HepG2 (cell line): ENCODE measurements around the gene MIF4GD. TPM values are rescaled to one million over a fixed set of nuclear protein-coding genes. Genes with fewer than 3 reads are reported as not detected.

ENCODE experiments used
- ARNT2 ChIP-seq: sonication (generic); formaldehyde crosslinking; IDR thresholded peaks from 2 replicates; pipeline ENCODE4 v1.8.0; 2022; ENCODE audit warnings: mild to moderate bottlenecking, low read depth, missing genetic modification reagents, moderate library complexity
- ATF7-NPFF ChIP-seq: sonication (generic); formaldehyde crosslinking; IDR thresholded peaks from 2 replicates; pipeline ENCODE4 v1.8.1; 2023; ENCODE audit warnings: mild to moderate bottlenecking, low read depth, missing genetic modification reagents, moderate library complexity
- EHMT2 ChIP-seq: fragments of 200-600 bp; sonication (generic); IDR thresholded peaks from 2 replicates; pipeline ENCODE4 v1.7.0; 2017; ENCODE audit warnings: antibody characterized with exemption, low read depth, low read length, borderline replicate concordance
- ELF3 ChIP-seq: IDR thresholded peaks from 2 replicates; pipeline ENCODE4 v1.6.1; 2016; ENCODE audit warnings: missing genetic modification reagents, missing compliant biosample characterization
- ELF4 ChIP-seq: sonication (generic); formaldehyde crosslinking; IDR thresholded peaks from 2 replicates; pipeline ENCODE4 v1.5.0; 2020; ENCODE audit warnings: missing genetic modification reagents, mild to moderate bottlenecking, moderate library complexity, borderline replicate concordance
- KDM2A ChIP-seq: sonication (generic); formaldehyde crosslinking; IDR thresholded peaks from 2 replicates; pipeline ENCODE4 v1.4.0; 2020; ENCODE audit warnings: low read depth, missing genetic modification reagents, borderline replicate concordance
- NFE2L1 ChIP-seq: sonication (generic); formaldehyde crosslinking; IDR thresholded peaks from 2 replicates; pipeline ENCODE4 v1.4.0; 2020; ENCODE audit warnings: missing genetic modification reagents, mild to moderate bottlenecking, borderline replicate concordance
- PBX2 ChIP-seq: IDR thresholded peaks from 2 replicates; pipeline ENCODE4 v1.6.1; 2016; ENCODE audit warnings: control low read depth
- PRMT3 ChIP-seq: sonication (generic); formaldehyde crosslinking; IDR thresholded peaks from 2 replicates; pipeline ENCODE4 v1.8.1; 2022; ENCODE audit warnings: low read depth, mild to moderate bottlenecking, moderate library complexity, missing genetic modification reagents, borderline replicate concordance
- SMAD1 ChIP-seq: sonication (generic); formaldehyde crosslinking; IDR thresholded peaks from 2 replicates; pipeline ENCODE4 v1.4.0; 2020; ENCODE audit warnings: missing genetic modification reagents, low read depth, mild to moderate bottlenecking, borderline replicate concordance
- TFAP4 ChIP-seq: sonication (generic); IDR thresholded peaks from 2 replicates; pipeline ENCODE4 v1.6.1; 2016; ENCODE audit warnings: low read depth, borderline replicate concordance
- THRA ChIP-seq: sonication (generic); formaldehyde crosslinking; IDR thresholded peaks from 2 replicates; pipeline ENCODE4 v1.4.0; 2020; ENCODE audit warnings: missing genetic modification reagents, borderline replicate concordance
- ZBTB46 ChIP-seq: sonication (generic); formaldehyde crosslinking; IDR thresholded peaks from 2 replicates; pipeline ENCODE4 v1.4.0; 2020; ENCODE audit warnings: mild to moderate bottlenecking, missing genetic modification reagents, borderline replicate concordance
- ZC3H13 ChIP-seq: sonication (generic); formaldehyde crosslinking; IDR thresholded peaks from 2 replicates; pipeline ENCODE4 v1.8.1; 2023; ENCODE audit warnings: mild to moderate bottlenecking, missing genetic modification reagents, moderate library complexity
- ZNF275 ChIP-seq: sonication (generic); formaldehyde crosslinking; IDR thresholded peaks from 2 replicates; pipeline ENCODE4 v1.8.0; 2022; ENCODE audit warnings: missing genetic modification reagents, mild to moderate bottlenecking, inconsistent platforms, borderline replicate concordance
- ZNF431 ChIP-seq: sonication (generic); formaldehyde crosslinking; IDR thresholded peaks from 2 replicates; pipeline ENCODE4 v1.9.0; 2022; ENCODE audit warnings: missing genetic modification reagents, low read depth, mild to moderate bottlenecking, borderline replicate concordance
- ZNF580 ChIP-seq: IDR thresholded peaks from 2 replicates; pipeline ENCODE4 v1.6.1; 2016; ENCODE audit warnings: low read depth, borderline replicate concordance
- ZNF782 ChIP-seq: sonication (generic); formaldehyde crosslinking; IDR thresholded peaks from 2 replicates; pipeline ENCODE4 v1.4.0; 2020; ENCODE audit warnings: missing genetic modification reagents, mild to moderate bottlenecking, borderline replicate concordance
- ZNF841 ChIP-seq: sonication (generic); formaldehyde crosslinking; IDR thresholded peaks from 2 replicates; pipeline ENCODE4 v1.8.1; 2023; ENCODE audit warnings: missing genetic modification reagents, borderline replicate concordance
- ZSCAN21 ChIP-seq: sonication (generic); formaldehyde crosslinking; IDR thresholded peaks from 2 replicates; pipeline ENCODE4 v1.8.0; 2022; ENCODE audit warnings: mild to moderate bottlenecking, missing genetic modification reagents, moderate library complexity, borderline replicate concordance
- polyA plus RNA-seq, 8 experiments: library from polyadenylated mRNA; depleted of rRNA in 3 of 8; stranded (reverse) in 7 of 8; unstranded in 1 of 8; fragments of >200 nt; fragmentation: Illumina TruSeq in 4 of 8; extraction: Trizol in 4 of 8; gene quantifications; 2 replicates each; pipeline versions ENCODE4 v1.2.1 to v1.2.3, GENCODE V29; 2011 to 2016; ENCODE audit warnings: low read depth in 4 of 8, missing spikeins in 1 of 8, mixed read lengths in 1 of 8; ENCODE audit not compliant: insufficient read depth in 1 of 8
- total RNA-seq, 5 experiments: library from RNA; depleted of rRNA; stranded (reverse); fragments of >200 nt; fragmentation: Illumina TruSeq; extraction: Trizol; gene quantifications; 2 replicates each; pipeline ENCODE4 v1.2.3, GENCODE V29; 2016; ENCODE audit warnings: low read depth in 1 of 5

The MIF4GD gene
- total and polyA plus RNA-seq, 2 of the 13 experiments (the other 11 are each of a cell fraction or from before 2014, with no cell fraction given): 14.0 to 28.0 TPM

- TF ChIP-seq ZBTB46 (0 out of 2 replicates have a peak, but pooled peaks have one; percentile 51), ARNT2 (CRISPR knock-in tag) (peak; percentile 98), SMAD1 (peak; percentile 88; the same call in 1 of the 2 replicates), THRA (peak; percentile 36; the same call in 1 of the 2 replicates), ZNF782 (CRISPR knock-in tag) (peak; percentile 34), ZNF580 (peak; percentile 71), ELF4 (CRISPR knock-in tag) (peak; percentile 75; the same call in 1 of the 2 replicates), TFAP4 (0 out of 2 replicates have a peak, but pooled peaks have one; percentile 53), NFE2L1 (CRISPR knock-in tag) (no peak), ZC3H13 (peak; percentile 4; the same call in 1 of the 2 replicates), ATF7-NPFF (peak; percentile 27; the same call in 1 of the 2 replicates), ZNF275 (CRISPR knock-in tag) (no peak; the same call in 1 of the 2 replicates), ELF3 (CRISPR knock-in tag) (peak; percentile 63), ZNF431 (CRISPR knock-in tag) (peak; percentile 78; the same call in 1 of the 2 replicates), EHMT2 (no peak), PRMT3 (CRISPR knock-in tag) (no peak; the same call in 1 of the 2 replicates), ZSCAN21 (CRISPR knock-in tag) (peak; percentile 92), ZNF841 (CRISPR knock-in tag) (no peak; the same call in 1 of the 2 replicates), PBX2 (CRISPR knock-in tag) (no peak), KDM2A (peak; percentile 83; the same call in 1 of the 2 replicates)
Observed at GRCh38 chr17:75261336-75262111, 9.5 kb downstream of the MIF4GD start, which contains the start of the genes GGA3 and MRPS7 (continued).
